NCI-H2227 (cell line): ENCODE measurements around the gene CDK4.

Experiments
- DNase-seq: peaks from one replicate; lab custom pipeline; 2025; ENCODE audit not compliant: unreplicated experiment; lab: John Stamatoyannopoulos, UW

Gene CDK4

GRCh38 chr12:57757771-57758170 is 5.7 kb upstream of the CDK4 start:
- DNase-seq, result no peak

GRCh38 chr12:57756406-57757341 is 4.6 kb upstream of the CDK4 start:
- DNase-seq, result peak; percentile 57

- no peak for DNase-seq
Observed at GRCh38 chr12:57755454-57756372, 3.6 kb upstream of the CDK4 start.

- no peak for DNase-seq
Observed at GRCh38 chr12:57755194-57755453, 3.0 kb upstream of the CDK4 start.

GRCh38 chr12:57754411-57755193 is 2.5 kb upstream of the CDK4 start, which contains the start of gene MARCHF9:
MARCHF9 (plus strand) TSS chr12:57755103; CDS start chr12:57755529, 426 bp downstream.
- peak; percentile 84 for DNase-seq

- no peak for DNase-seq
Observed at GRCh38 chr12:57753756-57754337, 1.7 kb upstream of the CDK4 start.

GRCh38 chr12:57752668-57753000 is 524 bp upstream of the CDK4 start:
- DNase-seq, result no peak

GRCh38 chr12:57751432-57751787 is 700 bp downstream of the CDK4 start:
- DNase-seq, result no peak

GRCh38 chr12:57750561-57751431 is 1.3 kb downstream of the CDK4 start:
- no peak for DNase-seq

- no peak for DNase-seq
Observed at GRCh38 chr12:57749061-57749460, 3.0 kb downstream of the CDK4 start.

- DNase-seq, result no peak
Observed at GRCh38 chr12:57746025-57746424, 6.1 kb downstream of the CDK4 start.

- DNase-seq, result no peak
Observed at GRCh38 chr12:57745485-57745881, 6.6 kb downstream of the CDK4 start.

GRCh38 chr12:57744777-57745484 is 7.2 kb downstream of the CDK4 start, which contains the start of gene TSPAN31:
TSPAN31 (plus strand) TSS chr12:57745039; CDS start chr12:57745155, 116 bp downstream.
- DNase-seq, result peak; percentile 95

GRCh38 chr12:57744194-57744776 is 7.8 kb downstream of the CDK4 start:
- peak; percentile 91 for DNase-seq

- DNase-seq, result no peak
Observed at GRCh38 chr12:57743769-57744168, 8.3 kb downstream of the CDK4 start.

GRCh38 chr12:57741844-57742738 is 10.0 kb downstream of the CDK4 start:
- DNase-seq, result no peak

GRCh38 chr12:57741413-57741789 is 10.7 kb downstream of the CDK4 start:
- DNase-seq, result peak; percentile 53
